Measurements from ENCODE around the gene SNX13.

SNX13 gene

GRCh38 chr7:17854261-17855047 lies 85.8 kb downstream of the SNX13 start:
- peak; percentile 82 for ATAC-seq
- peaks cover 36% of the 10 kb centered on the region for H3K36me3 Mint-ChIP-seq
- H3K4me1 Mint-ChIP-seq = peaks cover 20% of the 10 kb centered on the region
- peak overlapping the region; percentile 30 for H3K4me3 Mint-ChIP-seq
- H3K27ac Mint-ChIP-seq = peak overlapping the region; percentile 85
- DNase-seq (ENCODE audit: low spot score in 2 of 2) = no peak
- H3K9me3 Mint-ChIP-seq = peaks cover 5% of the 10 kb centered on the region

- no peak overlapping the region for H3K27ac Mint-ChIP-seq
- peaks cover 5% of the 10 kb centered on the region for H3K9me3 Mint-ChIP-seq
Observed at GRCh38 chr7:17852361-17852760, 87.9 kb downstream of the SNX13 start.

GRCh38 chr7:17849504-17849903 lies 90.8 kb downstream of the SNX13 start:
- Mint-ChIP-seq H3K9me3 (no peaks in the 10 kb centered on the region), H3K4me3 (no peak overlapping the region), H3K4me1 (peaks cover 13% of the 10 kb centered on the region), H3K36me3 (peaks cover 32% of the 10 kb centered on the region), H3K27ac (no peak overlapping the region)
- DNase-seq (ENCODE audit: low spot score in 2 of 2) (no peak), ATAC-seq (no peak)

More at GRCh38 chr7:17852361-17852760, 87.9 kb downstream of the SNX13 start:
- ATAC-seq (no peak), DNase-seq (ENCODE audit: low spot score in 2 of 2) (no peak)
- H3K4me3 Mint-ChIP-seq = no peak overlapping the region
- peaks cover 44% of the 10 kb centered on the region for H3K36me3 Mint-ChIP-seq
- peaks cover 20% of the 10 kb centered on the region for H3K4me1 Mint-ChIP-seq

GRCh38 chr7:17848516-17848915 lies 91.8 kb downstream of the SNX13 start:
- Mint-ChIP-seq H3K4me3 (no peak overlapping the region), H3K36me3 (peaks cover 40% of the 10 kb centered on the region), H3K27ac (peak overlapping the region; percentile 15), H3K4me1 (peaks cover 19% of the 10 kb centered on the region), H3K9me3 (no peaks in the 10 kb centered on the region)
- DNase-seq (ENCODE audit: low spot score in 2 of 2) (no peak), ATAC-seq (no peak)

- DNase-seq (ENCODE audit: low spot score in 2 of 2) (no peak), ATAC-seq (no peak)
- Mint-ChIP-seq H3K27ac (no peak overlapping the region), H3K4me1 (peaks cover 20% of the 10 kb centered on the region), H3K36me3 (peaks cover 39% of the 10 kb centered on the region), H3K4me3 (no peak overlapping the region), H3K9me3 (no peaks in the 10 kb centered on the region)
Observed at GRCh38 chr7:17846935-17847334, 93.4 kb downstream of the SNX13 start.

- Mint-ChIP-seq H3K4me1 (peaks cover 20% of the 10 kb centered on the region), H3K9me3 (no peaks in the 10 kb centered on the region), H3K36me3 (peaks cover 40% of the 10 kb centered on the region), H3K4me3 (no peak overlapping the region), H3K27ac (no peak overlapping the region)
- ATAC-seq (peak; percentile 60), DNase-seq (ENCODE audit: low spot score in 2 of 2) (no peak)
Observed at GRCh38 chr7:17845197-17845547, 95.1 kb downstream of the SNX13 start.

- H3K4me1 Mint-ChIP-seq = peaks cover 20% of the 10 kb centered on the region
- H3K27ac Mint-ChIP-seq = no peak overlapping the region
- H3K4me3 Mint-ChIP-seq = no peak overlapping the region
- ATAC-seq = no peak
- H3K9me3 Mint-ChIP-seq = no peaks in the 10 kb centered on the region
- no peak for DNase-seq (ENCODE audit: low spot score in 2 of 2)
- H3K36me3 Mint-ChIP-seq = peaks cover 45% of the 10 kb centered on the region
Observed at GRCh38 chr7:17844514-17845196, 95.6 kb downstream of the SNX13 start.

GRCh38 chr7:17844022-17844421 lies 96.3 kb downstream of the SNX13 start:
- Mint-ChIP-seq H3K36me3 (peaks cover 47% of the 10 kb centered on the region), H3K27ac (no peak overlapping the region), H3K4me3 (no peak overlapping the region), H3K9me3 (no peaks in the 10 kb centered on the region), H3K4me1 (peaks cover 20% of the 10 kb centered on the region)
- ATAC-seq = no peak
- DNase-seq (ENCODE audit: low spot score in 2 of 2) = no peak

GRCh38 chr7:17843041-17843440 lies 97.3 kb downstream of the SNX13 start:
- peaks cover 52% of the 10 kb centered on the region for H3K36me3 Mint-ChIP-seq
- no peak overlapping the region for H3K4me3 Mint-ChIP-seq

GRCh38 chr7:17832820-17833355 lies 107.4 kb downstream of the SNX13 start:
- Mint-ChIP-seq H3K36me3 (peaks cover 39% of the 10 kb centered on the region), H3K4me3 (no peak overlapping the region), H3K27ac (no peak overlapping the region), H3K4me1 (no peaks in the 10 kb centered on the region), H3K9me3 (no peaks in the 10 kb centered on the region)
- ATAC-seq = no peak
- DNase-seq (ENCODE audit: low spot score in 2 of 2) = no peak

More at GRCh38 chr7:17843041-17843440, 97.3 kb downstream of the SNX13 start:
- H3K27ac Mint-ChIP-seq = no peak overlapping the region
- ATAC-seq = no peak
- DNase-seq (ENCODE audit: low spot score in 2 of 2) = no peak
- H3K9me3 Mint-ChIP-seq = no peaks in the 10 kb centered on the region
- H3K4me1 Mint-ChIP-seq = peaks cover 20% of the 10 kb centered on the region

- no peaks in the 10 kb centered on the region for H3K9me3 Mint-ChIP-seq
- ATAC-seq (peak; percentile 61), DNase-seq (ENCODE audit: low spot score in 2 of 2) (no peak)
- no peak overlapping the region for H3K27ac Mint-ChIP-seq
- H3K36me3 Mint-ChIP-seq = peaks cover 32% of the 10 kb centered on the region
- no peaks in the 10 kb centered on the region for H3K4me1 Mint-ChIP-seq
- no peak overlapping the region for H3K4me3 Mint-ChIP-seq
Observed at GRCh38 chr7:17832242-17832641, 108.1 kb downstream of the SNX13 start.

- ATAC-seq = no peak
- Mint-ChIP-seq H3K27ac (no peak overlapping the region), H3K4me1 (no peaks in the 10 kb centered on the region), H3K36me3 (peaks cover 25% of the 10 kb centered on the region), H3K9me3 (no peaks in the 10 kb centered on the region), H3K4me3 (no peak overlapping the region)
- no peak for DNase-seq (ENCODE audit: low spot score in 2 of 2)
Observed at GRCh38 chr7:17830206-17830605, 110.1 kb downstream of the SNX13 start.

GRCh38 chr7:17829001-17829400 lies 111.3 kb downstream of the SNX13 start:
- Mint-ChIP-seq H3K27ac (no peak overlapping the region), H3K36me3 (peaks cover 30% of the 10 kb centered on the region), H3K4me1 (no peaks in the 10 kb centered on the region), H3K4me3 (no peak overlapping the region), H3K9me3 (no peaks in the 10 kb centered on the region)
- ATAC-seq (no peak), DNase-seq (ENCODE audit: low spot score in 2 of 2) (no peak)

- H3K4me3 Mint-ChIP-seq = no peak overlapping the region
- peaks cover 38% of the 10 kb centered on the region for H3K36me3 Mint-ChIP-seq
- DNase-seq (ENCODE audit: low spot score in 2 of 2) (no peak), ATAC-seq (no peak)
- no peaks in the 10 kb centered on the region for H3K9me3 Mint-ChIP-seq
- H3K27ac Mint-ChIP-seq = peak overlapping the region; percentile 5
- no peaks in the 10 kb centered on the region for H3K4me1 Mint-ChIP-seq
Observed at GRCh38 chr7:17822547-17823173, 117.6 kb downstream of the SNX13 start.

GRCh38 chr7:17816903-17817302 lies 123.4 kb downstream of the SNX13 start:
- Mint-ChIP-seq H3K4me1 (no peaks in the 10 kb centered on the region), H3K27ac (no peak overlapping the region), H3K36me3 (peaks cover 60% of the 10 kb centered on the region), H3K4me3 (no peak overlapping the region), H3K9me3 (no peaks in the 10 kb centered on the region)
- ATAC-seq = no peak
- no peak for DNase-seq (ENCODE audit: low spot score in 2 of 2)

Measured in stimulated activated effector memory CD8-positive, alpha-beta T cell treated with anti-CD3 and anti-CD28 coated beads, Interleukin-12 subunit alpha, Interleukin-12 subunit beta, amount 100 ng/mL, for 72 hours (primary cell).